ENCODE measurements around the gene RTP1.

Gene RTP1

GRCh38 chr3:187243933-187244524, 46.7 kb downstream of the RTP1 start:
- no peak for DNase-seq

GRCh38 chr3:187247398-187247797, 50.1 kb downstream of the RTP1 start:
- DNase-seq: no peak
